Testis (tissue), 3 donors: ENCODE measurements around the gene SARDH. TPM values are rescaled to one million over a fixed set of nuclear protein-coding genes. Genes with fewer than 3 reads are reported as not detected.
A peak's percentile ranks its signal among the peaks of the same experiment; 100 is the strongest.

Experiments
- DNase-seq: peaks from one replicate; pipeline ENCODE4 v3.0.0-alpha.2; 2019
- H3K27ac ChIP-seq, 2 donors: fragments of 200-600 bp; sonication (generic); one replicate each; pipeline ENCODE4 v1.5.1; 2019
- H3K27me3 ChIP-seq: fragments of 200-600 bp; sonication (generic); one replicate; pipeline ENCODE4 v1.5.1; 2019
- H3K36me3 ChIP-seq: fragments of 200-600 bp; sonication (generic); one replicate; pipeline ENCODE4 v1.5.1; 2017; ENCODE audit warnings: low read depth; ENCODE audit errors: missing control alignments
- H3K4me1 ChIP-seq: fragments of 200-600 bp; sonication (generic); one replicate; pipeline ENCODE4 v1.5.1; 2019
- H3K4me3 ChIP-seq, 2 donors: fragments of 200-600 bp; sonication (generic); one replicate each; pipeline ENCODE4 v1.5.1; 2017 to 2019
- H3K9me3 ChIP-seq: fragments of 200-600 bp; sonication (generic); one replicate; pipeline ENCODE4 v1.5.1; 2017
- CTCF ChIP-seq, 3 experiments: fragments of 450-650 bp in 2 of 3; fragments of 200-600 bp in 1 of 3; sonication (generic) in 1 of 3; IDR thresholded peaks; one replicate each; pipeline ENCODE4 v1.5.1; 2016 to 2019; ENCODE audit warnings: antibody characterized with exemption in 3 of 3, mild to moderate bottlenecking in 2 of 3, moderate library complexity in 1 of 3
- POLR2A ChIP-seq: fragments of 450-650 bp; IDR thresholded peaks from one replicate; pipeline ENCODE4 v1.6.1; 2017; ENCODE audit warnings: antibody characterized with exemption, mild to moderate bottlenecking, moderate library complexity
- WGBS, 2 donors: methylation state at CpG; one replicate each; pipeline ENCODE4 v1.1.5; 2018; 5-methylcytosine and 5-hydroxymethylcytosine counted together
- intact Hi-C: fragments of 100-400 bp; cut with DNase I; formaldehyde crosslinking; loops from one replicate; pipeline ENCODE4 v1.15.1; 2023; ENCODE audit warnings: low total_unique reads
- polyA plus RNA-seq: library from polyadenylated mRNA; stranded (reverse); fragments of 350-450 nt; fragmentation: Illumina TruSeq; extraction: RNeasy Lipid Tissue Mini Kit (QIAGEN cat#74804); gene quantifications from one replicate; pipeline ENCODE4 v1.2.3, GENCODE V29; 2014; ENCODE audit warnings: low read depth, low replicate concordance; ENCODE audit not compliant: insufficient read depth
- total RNA-seq, 2 donors: library from RNA; depleted of rRNA; stranded (reverse); fragments of >200 nt; gene quantifications; one replicate each; pipeline ENCODE4 v1.2.3, GENCODE V29; 2016

Gene SARDH
- total and polyA plus RNA-seq, 3 donors from 2014 or later, result 2.6 to 7.2 (median 5.1) TPM

DNA sequence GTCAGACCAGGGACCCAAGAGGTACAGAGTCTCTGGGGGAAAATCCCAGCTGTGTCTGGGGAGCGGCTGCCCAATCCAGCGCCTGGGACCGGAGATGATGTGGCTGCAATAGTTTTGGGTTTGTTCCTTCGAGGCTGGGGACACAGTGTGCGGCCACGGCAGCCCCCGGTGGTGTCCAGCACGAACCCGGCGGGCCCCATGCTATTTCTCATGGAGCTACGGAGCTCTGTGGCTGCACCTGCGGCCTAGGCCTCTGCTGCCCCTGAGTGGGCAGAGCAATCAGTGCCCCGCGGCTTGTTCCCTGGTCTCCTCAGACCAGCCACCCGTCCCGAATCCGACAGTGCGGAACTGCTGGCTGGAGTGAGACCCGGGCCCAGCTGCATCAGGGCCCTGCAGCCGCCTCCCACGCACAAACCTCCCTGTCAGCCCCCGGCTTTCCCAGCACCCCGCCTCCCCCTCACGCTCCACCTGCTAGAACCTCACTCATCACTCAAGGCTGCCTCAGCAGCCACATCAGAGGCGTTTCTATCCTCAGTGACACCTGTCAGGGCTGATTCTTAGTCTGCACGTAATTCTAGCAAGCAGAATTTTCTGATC lies 29.0 kb downstream of the SARDH start:
- TF ChIP-seq CTCF (IDR thresholded peaks at IDR 0.05), result no peak
- no peak for TF ChIP-seq POLR2A
- no peak overlapping the region for H3K4me3 ChIP-seq
- no peaks in the 10 kb centered on the region for H3K9me3 ChIP-seq
- H3K36me3 ChIP-seq, result no peaks in the 10 kb centered on the region
- peak; percentile 37 for DNase-seq
- no peaks in the 10 kb centered on the region for H3K4me1 ChIP-seq
- H3K27ac ChIP-seq, result no peak overlapping the region
- H3K27me3 ChIP-seq, result no peaks in the 10 kb centered on the region
- intact Hi-C loops, result no loop called here
- 77% methylated on average over 16 to 26 of the region's 26 CpGs for WGBS, 2 donors

GRCh38 chr9:133708246-133709014 lies 29.7 kb downstream of the SARDH start:
- Histone ChIP-seq H3K36me3 (no peaks in the 10 kb centered on the region), H3K4me3 (no peak overlapping the region), H3K27me3 (no peaks in the 10 kb centered on the region), H3K4me1 (no peaks in the 10 kb centered on the region), H3K27ac (no peak overlapping the region), H3K9me3 (no peaks in the 10 kb centered on the region)
- WGBS, 2 donors, result 92 to 93% methylated on average over 19 to 30 of the region's 30 CpGs
- DNase-seq, result no peak
- intact Hi-C loops, result no loop called here
- no peak for TF ChIP-seq CTCF (IDR thresholded peaks at IDR 0.05)
- no peak for TF ChIP-seq POLR2A

DNA sequence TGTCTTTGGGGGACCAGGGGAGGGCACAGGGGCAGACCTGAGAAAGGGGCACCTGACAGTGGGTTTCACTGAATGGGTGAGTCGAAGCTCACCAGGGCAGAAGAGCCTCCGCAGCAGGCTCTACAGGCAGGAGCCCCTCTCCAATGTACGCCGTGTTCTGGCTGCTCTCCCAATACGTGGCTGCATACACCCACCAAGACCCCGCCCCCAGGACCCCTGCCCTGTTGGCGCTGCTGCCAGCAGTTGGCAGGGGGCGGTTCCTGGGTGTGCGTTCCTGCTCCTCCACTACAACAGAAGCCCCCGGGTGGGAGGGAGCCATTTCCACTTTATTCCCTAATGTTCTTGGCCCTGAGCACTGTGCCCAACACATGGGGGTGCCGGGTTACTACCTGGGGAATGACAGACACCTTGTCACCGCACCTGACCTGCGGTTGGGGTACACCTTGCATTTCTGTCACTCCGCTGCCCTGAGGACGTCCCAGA lies 30.3 kb downstream of the SARDH start:
- intact Hi-C loops, result no loop called here
- Histone ChIP-seq H3K27me3 (no peaks in the 10 kb centered on the region), H3K4me1 (peaks cover 6% of the 10 kb centered on the region), H3K27ac (no peak overlapping the region), H3K4me3 (no peak overlapping the region), H3K36me3 (no peaks in the 10 kb centered on the region), H3K9me3 (no peaks in the 10 kb centered on the region)
- WGBS, 2 donors, result 90 to 95% methylated on average over 10 to 15 of the region's 15 CpGs
- no peak for DNase-seq
- no peak for TF ChIP-seq CTCF (IDR thresholded peaks at IDR 0.05)
- no peak for TF ChIP-seq POLR2A

- H3K27ac ChIP-seq, result peak overlapping the region in 1 of 2 donors; percentile 19
- H3K4me1 ChIP-seq, result peaks cover 12% of the 10 kb centered on the region
- intact Hi-C loops, result no loop called here
- no peaks in the 10 kb centered on the region for H3K36me3 ChIP-seq
- H3K9me3 ChIP-seq, result no peaks in the 10 kb centered on the region
- TF ChIP-seq POLR2A (no peak), CTCF (IDR thresholded peaks at IDR 0.05) (no peak)
- H3K4me3 ChIP-seq, result no peak overlapping the region
- 62 to 74% methylated on average over 15 to 17 of the region's 17 CpGs for WGBS, 2 donors
- DNase-seq, result no peak
- H3K27me3 ChIP-seq, result no peaks in the 10 kb centered on the region
Observed at GRCh38 chr9:133707065-133707762, 30.9 kb downstream of the SARDH start.
